Measurements from ENCODE around the gene PDIA2. TPM values are rescaled to one million over a fixed set of nuclear protein-coding genes. Genes with fewer than 3 reads are reported as not detected.

Gene PDIA2
- 0.79 and 0.93 TPM in 2 replicates for total RNA-seq

GRCh38 chr16:283033-283805 is at the start of gene PDIA2:
PDIA2 (plus strand) TSS chr16:283164; CDS start chr16:283170, 6 bp downstream.

DNA sequence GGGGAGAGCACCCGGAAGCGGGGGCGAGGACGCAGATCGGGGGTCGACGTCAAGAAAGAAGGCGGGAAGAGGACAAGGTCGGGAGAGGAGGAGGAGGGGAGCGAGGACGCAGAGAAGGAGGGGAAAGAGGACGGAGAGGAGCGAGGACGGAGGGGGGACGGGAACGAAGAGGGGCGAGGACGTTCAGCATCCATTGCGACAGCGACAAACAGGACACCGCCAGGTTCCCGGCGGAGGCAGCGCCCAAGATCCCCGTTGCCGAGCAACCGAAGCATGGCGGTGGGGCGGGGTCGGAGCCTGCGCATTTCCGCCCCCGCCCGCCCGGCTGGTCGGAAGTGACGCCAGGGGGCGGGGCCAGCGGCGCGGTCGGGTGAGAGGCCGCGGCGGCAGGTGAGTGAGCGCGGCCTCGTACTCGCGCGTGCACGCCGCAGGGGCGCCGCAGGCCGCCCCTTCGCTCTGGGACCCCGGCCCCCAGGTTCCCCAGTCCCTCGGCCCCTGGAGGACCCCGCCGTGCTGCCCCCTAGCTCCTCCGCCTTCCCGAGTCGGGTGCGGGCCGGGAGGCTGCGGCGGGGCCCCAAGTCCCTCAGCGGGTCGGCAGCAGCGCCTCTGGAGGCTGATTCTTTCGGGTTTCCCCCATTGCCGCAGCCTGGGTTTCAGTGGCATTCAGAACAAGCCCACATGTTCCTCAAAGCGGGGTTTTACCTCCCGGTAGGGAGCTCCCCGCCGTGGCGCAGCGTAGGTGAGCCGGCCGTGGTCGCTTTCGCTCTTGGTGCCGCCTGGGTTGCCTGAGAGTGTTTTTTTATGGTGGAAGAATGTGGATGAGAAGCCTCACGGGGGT is 48.3 kb upstream of the PDIA2 start, which contains the start of gene FAM234A:
Gene FAM234A, plus strand, starts transcription at position 354 of the 838 bp plus-strand sequence. CDS start 19,593 bp downstream, outside the sequence.

DNA sequence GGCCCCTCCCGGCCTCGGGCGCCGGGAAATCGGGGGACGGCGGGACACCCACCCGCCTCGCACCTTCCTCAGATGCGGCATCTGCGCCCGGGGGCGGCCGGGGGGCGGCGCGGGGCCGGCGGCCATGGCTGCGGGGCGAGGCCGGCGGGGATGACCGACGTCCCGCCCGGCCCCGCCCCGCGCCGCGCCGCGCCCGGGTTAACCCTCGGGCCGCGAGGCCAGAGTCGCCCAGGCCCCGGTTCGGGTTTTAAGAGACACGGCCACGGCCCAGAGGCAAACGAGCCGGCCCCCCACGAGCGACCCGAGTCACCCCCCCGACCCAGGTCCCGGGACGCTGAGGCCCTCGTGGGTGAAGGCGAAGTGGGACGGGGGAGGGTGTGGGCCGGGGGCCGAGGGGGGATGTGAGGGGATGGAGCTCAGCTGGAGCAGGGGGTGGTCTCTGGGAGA is 7.2 kb upstream of the PDIA2 start, which contains the start of gene RGS11:
Gene RGS11, minus strand, starts transcription at position 159 of the 447 bp plus-strand sequence. Its CDS starts 33 bp downstream, at position 126.

DNA sequence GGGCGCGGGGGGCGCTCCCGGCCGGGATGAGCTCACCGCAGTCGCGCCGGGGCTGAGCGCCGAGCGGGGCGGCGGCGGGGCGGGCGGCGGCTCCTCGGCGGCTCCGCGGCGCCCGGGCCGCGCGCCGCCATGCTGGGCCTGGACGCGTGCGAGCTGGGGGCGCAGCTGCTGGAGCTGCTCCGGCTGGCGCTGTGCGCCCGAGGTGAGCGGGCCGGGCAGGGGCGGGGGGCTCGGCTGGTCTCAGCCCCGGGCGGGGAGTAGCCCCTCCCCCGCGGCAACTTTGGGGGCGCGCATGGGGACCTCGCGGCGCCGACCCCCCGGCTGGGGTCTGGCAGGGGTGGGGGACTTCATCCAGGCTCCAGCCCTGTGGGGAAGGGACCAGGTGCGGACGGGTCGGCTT is 2.4 kb upstream of the PDIA2 start, which contains the start of gene ARHGDIG:
Gene ARHGDIG, plus strand, starts transcription at position 40 of the 400 bp plus-strand sequence. Its CDS starts 90 bp downstream, at position 130.

Other genes starting within 250 kb of the PDIA2 start
- 3.9 and 6.9 TPM in 2 replicates for gene POLR3K, start 229.6 kb upstream of the PDIA2 start, total RNA-seq
- 21.2 and 26.8 TPM in 2 replicates for gene SNRNP25, start 229.3 kb upstream of the PDIA2 start, total RNA-seq
- gene RHBDF1, start 210.5 kb upstream of the PDIA2 start, total RNA-seq, result 112 and 122 TPM in 2 replicates
- gene MPG, start 204.9 kb upstream of the PDIA2 start, total RNA-seq, result 196 and 229 TPM in 2 replicates
- 7.1 and 9.0 TPM in 2 replicates for gene NPRL3, start 144.5 kb upstream of the PDIA2 start, total RNA-seq
- not detected in 2 replicates for gene HBZ, start 130.5 kb upstream of the PDIA2 start, total RNA-seq
- gene HBM, start 117.2 kb upstream of the PDIA2 start, total RNA-seq, result not detected in 2 replicates
- gene HBA2, start 110.3 kb upstream of the PDIA2 start, total RNA-seq, result not detected in 2 replicates
- not detected in 2 replicates for gene HBA1, start 106.5 kb upstream of the PDIA2 start, total RNA-seq
- not detected in 2 replicates for gene HBQ1, start 102.7 kb upstream of the PDIA2 start, total RNA-seq
- gene LUC7L, start 53.7 kb upstream of the PDIA2 start, total RNA-seq, result 31.3 and 31.8 TPM in 2 replicates
- 49.4 and 63.2 TPM in 2 replicates for gene FAM234A, start 48.3 kb upstream of the PDIA2 start, total RNA-seq
- 2.7 and 5.0 TPM in 2 replicates for gene RGS11, start 7.2 kb upstream of the PDIA2 start, total RNA-seq
- 0.37 and 0.66 TPM in 2 replicates for gene ARHGDIG, start 2.6 kb upstream of the PDIA2 start, total RNA-seq
- gene AXIN1, start 69.6 kb downstream of the PDIA2 start, total RNA-seq, result 14.4 and 16.9 TPM in 2 replicates
- 79.5 and 91.3 TPM in 2 replicates for gene MRPL28, start 87.4 kb downstream of the PDIA2 start, total RNA-seq
- gene PGAP6, start 98.8 kb downstream of the PDIA2 start, total RNA-seq, result 77.7 and 108 TPM in 2 replicates
- 61.1 and 67.6 TPM in 2 replicates for gene NME4, start 114.0 kb downstream of the PDIA2 start, total RNA-seq
- gene DECR2, start 118.7 kb downstream of the PDIA2 start, total RNA-seq, result 8.5 and 10.4 TPM in 2 replicates
- gene RAB11FIP3, start 142.5 kb downstream of the PDIA2 start, total RNA-seq, result 25.4 and 26.5 TPM in 2 replicates
- 15.8 and 20.6 TPM in 2 replicates for gene CAPN15, start 244.5 kb downstream of the PDIA2 start, total RNA-seq